ENCODE results near the gene TIFAB. TPM values are rescaled to one million over a fixed set of nuclear protein-coding genes. Genes with fewer than 3 reads are reported as not detected.

TIFAB gene
- polyA plus RNA-seq, 1 of the 3 experiments (the other 2 are of a cell fraction), result not detected

- TF ChIP-seq JUND (IDR thresholded peaks at IDR 0.05), result no peak
Measured at GRCh38 chr5:135446615-135447014, 5.5 kb downstream of the TIFAB start (continued).

- Histone ChIP-seq H2AFZ (ENCODE audit: low read depth) (no peak overlapping the region), H3K27me3 (ENCODE audit: insufficient read depth) (peaks cover 11% of the 10 kb centered on the region; the same call in 1 of the 2 replicates), H3K4me1 (ENCODE audit: control insufficient read depth in 1 of 2, insufficient read depth in 2 of 2, low read depth in 1 of 2, low read length in 1 of 2) (peaks cover 0 to 8% of the 10 kb centered on the region in 2 experiments; a peak in 1 of 4 replicates), H3F3A (replicated peaks; ENCODE audit: insufficient read depth) (no peaks in the 10 kb centered on the region), H3K9ac (no peak overlapping the region), H3K27ac (ENCODE audit: low read depth in 2 of 2, low read length in 1 of 2) (no peak overlapping the region), H3K4me3 (ENCODE audit: low read depth in 2 of 2, low read length in 1 of 2) (no peak overlapping the region), H3K79me2 (ENCODE audit: insufficient read depth) (no peaks in the 10 kb centered on the region), H4K20me1 (ENCODE audit: insufficient read depth) (no peaks in the 10 kb centered on the region), H3K9me3 (no peaks in the 10 kb centered on the region), H3K36me3 (replicated peaks in 1 of 2; ENCODE audit: control insufficient read depth in 1 of 2, insufficient read depth in 2 of 2, low read length in 1 of 2) (no peaks in the 10 kb centered on the region), H3K9me2 (no peaks in the 10 kb centered on the region), H3K4me2 (no peak overlapping the region)
- no peak for DNase-seq
- 79% methylated on average over 9 of the region's 9 CpGs for WGBS (ENCODE audit: low lambda C conversion rate)
- TF ChIP-seq EP300 (IDR thresholded peaks at IDR 0.05; ENCODE audit: borderline replicate concordance in 1 of 2, low read depth in 1 of 2, low read length in 1 of 2) (no peak), FOXJ3 (CRISPR knock-in tag; IDR thresholded peaks at IDR 0.05) (no peak), CHD2 (IDR thresholded peaks at IDR 0.05; ENCODE audit: low read length, partially characterized antibody) (no peak), RAD21 (IDR thresholded peaks at IDR 0.05; ENCODE audit: low read length) (no peak), FOSL2 (IDR thresholded peaks at IDR 0.05; ENCODE audit: borderline replicate concordance, low read depth) (no peak)
- TF ChIP-seq, protein P1, sequence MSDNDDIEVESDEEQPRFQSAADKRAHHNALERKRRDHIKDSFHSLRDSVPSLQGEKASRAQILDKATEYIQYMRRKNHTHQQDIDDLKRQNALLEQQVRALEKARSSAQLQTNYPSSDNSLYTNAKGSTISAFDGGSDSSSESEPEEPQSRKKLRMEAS (IDR thresholded peaks at IDR 0.05; ENCODE audit: low read depth), result no peak
- ChIA-PET CTCF (interaction anchor here (0.7 to 5.5 kb wide), 6 partner anchors 11 to 115 kb away, joined by 3 to 50 read pairs (median 10); no protein-coding TSS in a partner anchor), POLR2A (no interaction called here)
Measured at GRCh38 chr5:135446206-135446605, 5.9 kb downstream of the TIFAB start.

GRCh38 chr5:135445306-135445985 lies 6.7 kb downstream of the TIFAB start:
- ChIA-PET POLR2A (no interaction called here), CTCF (interaction anchor here (0.9 to 5.5 kb wide), 6 partner anchors 11 to 116 kb away, joined by 3 to 50 read pairs (median 10); no protein-coding TSS in a partner anchor)
- Histone ChIP-seq H3K27ac (ENCODE audit: low read depth in 2 of 2, low read length in 1 of 2) (no peak overlapping the region), H3F3A (replicated peaks; ENCODE audit: insufficient read depth) (no peaks in the 10 kb centered on the region), H3K9me2 (no peaks in the 10 kb centered on the region), H3K27me3 (ENCODE audit: insufficient read depth) (peaks cover 6% of the 10 kb centered on the region; the same call in 1 of the 2 replicates), H3K4me2 (no peak overlapping the region), H3K9me3 (no peaks in the 10 kb centered on the region), H3K4me1 (ENCODE audit: control insufficient read depth in 1 of 2, insufficient read depth in 2 of 2, low read depth in 1 of 2, low read length in 1 of 2) (peaks cover 0 to 8% of the 10 kb centered on the region in 2 experiments; a peak in 1 of 4 replicates), H3K36me3 (replicated peaks in 1 of 2; ENCODE audit: control insufficient read depth in 1 of 2, insufficient read depth in 2 of 2, low read length in 1 of 2) (no peaks in the 10 kb centered on the region), H3K79me2 (ENCODE audit: insufficient read depth) (no peaks in the 10 kb centered on the region), H3K4me3 (ENCODE audit: low read depth in 2 of 2, low read length in 1 of 2) (no peak overlapping the region), H3K9ac (no peak overlapping the region), H2AFZ (ENCODE audit: low read depth) (no peak overlapping the region), H4K20me1 (ENCODE audit: insufficient read depth) (no peaks in the 10 kb centered on the region)
- TF ChIP-seq TCF12 (IDR thresholded peaks at IDR 0.05), result no peak
- TF ChIP-seq SMC3 (IDR thresholded peaks at IDR 0.05; ENCODE audit: low read depth, low read length), result no peak
- no peak for TF ChIP-seq NRF1 (IDR thresholded peaks at IDR 0.05; ENCODE audit: low read depth, low read length)
- no peak for TF ChIP-seq TEAD4 (IDR thresholded peaks at IDR 0.05; ENCODE audit: borderline replicate concordance, insufficient read depth)
- TF ChIP-seq SIN3A (IDR thresholded peaks at IDR 0.05; ENCODE audit: borderline replicate concordance, low read depth, low read length), result no peak
- TF ChIP-seq EZH2phosphoT487 (IDR thresholded peaks at IDR 0.05; ENCODE audit: borderline replicate concordance, low read depth), result no peak
- no peak for TF ChIP-seq RFX5 (IDR thresholded peaks at IDR 0.05; ENCODE audit: low read length)
- no peak for TF ChIP-seq IRF3 (IDR thresholded peaks at IDR 0.05; ENCODE audit: low read depth, low read length)
- WGBS (ENCODE audit: low lambda C conversion rate), result 70% methylated on average over 7 of the region's 14 CpGs
- DNase-seq, result no peak
